ENCODE measurements around the gene GRIA3.

The GRIA3 gene

DNA sequence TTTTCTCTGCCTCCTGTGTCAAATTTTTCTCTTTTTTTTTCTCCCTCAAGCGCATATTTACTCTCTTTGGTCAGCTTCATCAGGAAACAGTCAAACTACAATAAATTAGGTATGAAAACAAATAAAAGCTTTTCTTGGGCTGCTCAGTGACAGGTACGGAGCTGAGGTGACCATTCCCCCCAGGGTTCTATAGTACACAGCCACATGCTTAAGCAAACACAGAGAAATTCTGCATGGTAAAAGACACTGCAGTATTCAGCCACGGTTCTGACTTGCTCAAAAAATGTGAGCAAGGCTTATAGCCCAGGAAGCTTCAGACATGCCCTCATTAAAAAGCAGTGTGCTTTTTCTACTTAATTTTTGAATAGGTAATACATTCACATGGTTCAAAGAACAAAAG lies 138.5 kb downstream of the GRIA3 start:
- Histone ChIP-seq H3K36me3 (ENCODE audit: control insufficient read depth, low read depth, low read length) (no peaks in the 10 kb centered on the region), H3K27me3 (ENCODE audit: control insufficient read depth, insufficient read depth, low read length) (no peaks in the 10 kb centered on the region)

DNA sequence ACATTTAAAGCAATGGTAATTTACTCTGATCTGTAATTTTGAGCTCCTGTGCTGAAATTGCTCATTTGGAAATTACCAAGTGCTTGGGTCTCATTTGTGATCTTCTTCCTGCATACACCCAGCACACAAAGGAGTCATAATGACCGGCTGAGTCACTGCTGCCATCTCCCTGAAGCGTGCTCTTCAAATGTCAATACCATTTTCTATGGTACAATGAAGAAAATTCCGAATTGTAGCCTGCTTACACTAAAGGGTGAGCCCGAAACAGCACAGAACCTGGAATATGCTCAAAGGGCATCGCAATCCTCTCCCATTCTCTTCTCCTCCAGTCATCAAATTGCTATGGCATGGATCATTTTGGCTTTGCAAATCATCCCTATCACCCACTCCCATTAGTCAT lies 140.5 kb downstream of the GRIA3 start:
- Histone ChIP-seq H3K27me3 (ENCODE audit: control insufficient read depth, insufficient read depth, low read length) (no peaks in the 10 kb centered on the region), H3K9me3 (ENCODE audit: control insufficient read depth, low read depth, low read length) (no peaks in the 10 kb centered on the region), H3K36me3 (ENCODE audit: control insufficient read depth, low read depth, low read length) (no peaks in the 10 kb centered on the region), H3K4me3 (ENCODE audit: low read length) (no peak overlapping the region), H3K4me1 (ENCODE audit: control insufficient read depth, low read depth, low read length) (peaks cover 7% of the 10 kb centered on the region), H3K9ac (ENCODE audit: low read length) (no peak overlapping the region), H3K27ac (ENCODE audit: low read length) (no peak overlapping the region)

More for the DNA sequence above, 138.5 kb downstream of the GRIA3 start:
- Histone ChIP-seq H3K4me3 (ENCODE audit: low read length) (no peak overlapping the region), H3K9me3 (ENCODE audit: control insufficient read depth, low read depth, low read length) (no peaks in the 10 kb centered on the region), H3K27ac (ENCODE audit: low read length) (no peak overlapping the region), H3K9ac (ENCODE audit: low read length) (no peak overlapping the region), H3K4me1 (ENCODE audit: control insufficient read depth, low read depth, low read length) (peaks cover 7% of the 10 kb centered on the region)

DNA sequence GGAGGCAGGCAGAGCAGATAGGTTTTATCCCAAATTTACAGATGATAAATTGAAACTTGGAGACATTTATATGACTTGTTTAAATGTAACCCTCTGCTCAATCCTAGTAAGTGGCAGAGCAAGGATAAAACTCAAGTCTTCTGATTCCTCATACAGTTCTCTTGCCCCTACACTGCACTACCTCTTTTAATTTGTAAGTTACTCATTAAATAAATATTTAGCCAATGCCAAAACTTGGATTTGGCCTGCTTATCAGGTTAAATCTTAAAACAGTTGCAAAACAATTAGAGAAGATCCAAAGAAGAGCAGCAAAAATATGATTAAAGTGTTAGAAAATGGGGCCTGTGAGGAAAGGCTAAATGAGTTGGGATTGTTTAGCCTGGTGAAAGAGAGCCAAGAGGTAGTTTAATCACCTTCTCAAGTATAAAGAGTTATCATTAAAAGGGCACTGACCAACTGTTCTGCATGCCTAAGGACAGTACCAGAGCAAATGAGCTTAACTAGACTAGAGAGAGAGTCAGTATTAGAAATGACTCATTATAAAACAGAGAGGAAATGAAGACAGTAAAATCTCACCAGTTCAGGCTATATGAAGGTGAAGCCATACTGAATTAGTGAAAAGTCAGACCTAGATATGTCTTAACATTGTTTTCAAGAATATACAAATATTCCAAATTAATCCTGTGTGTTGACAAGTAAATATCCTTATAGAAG lies 146.3 kb downstream of the GRIA3 start:
- Histone ChIP-seq H3K9me3 (ENCODE audit: control insufficient read depth, low read depth, low read length) (peaks cover 5% of the 10 kb centered on the region), H3K4me3 (ENCODE audit: low read length) (no peak overlapping the region), H3K36me3 (ENCODE audit: control insufficient read depth, low read depth, low read length) (no peaks in the 10 kb centered on the region), H3K9ac (ENCODE audit: low read length) (no peak overlapping the region), H3K27ac (ENCODE audit: low read length) (no peak overlapping the region), H3K27me3 (ENCODE audit: control insufficient read depth, insufficient read depth, low read length) (no peaks in the 10 kb centered on the region), H3K4me1 (ENCODE audit: control insufficient read depth, low read depth, low read length) (no peaks in the 10 kb centered on the region)

DNA sequence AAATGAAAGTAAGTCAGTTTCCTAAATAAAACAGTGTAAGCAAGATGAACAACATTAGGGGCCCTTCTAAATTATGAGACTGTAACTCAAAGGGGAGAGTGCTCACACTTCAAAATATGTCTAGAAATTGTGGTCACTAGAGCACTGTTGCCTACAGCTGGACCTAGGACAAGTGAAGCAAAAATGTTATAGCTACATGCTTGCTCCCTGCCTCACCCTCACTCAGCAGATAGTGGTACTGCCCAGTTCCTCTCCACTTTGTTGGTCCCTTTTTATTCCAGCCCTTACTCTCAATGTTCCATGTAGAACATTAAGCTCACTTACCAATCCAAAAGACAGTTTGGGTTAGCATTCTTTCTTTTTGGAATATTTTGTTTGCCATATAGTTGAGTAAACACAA lies 147.3 kb downstream of the GRIA3 start:
- H3K27me3 ChIP-seq (ENCODE audit: control insufficient read depth, insufficient read depth, low read length), result no peaks in the 10 kb centered on the region
- no peak overlapping the region for H3K9ac ChIP-seq (ENCODE audit: low read length)
- no peak overlapping the region for H3K4me3 ChIP-seq (ENCODE audit: low read length)
- no peaks in the 10 kb centered on the region for H3K4me1 ChIP-seq (ENCODE audit: control insufficient read depth, low read depth, low read length)
- H3K9me3 ChIP-seq (ENCODE audit: control insufficient read depth, low read depth, low read length), result peaks cover 9% of the 10 kb centered on the region
- H3K36me3 ChIP-seq (ENCODE audit: control insufficient read depth, low read depth, low read length), result no peaks in the 10 kb centered on the region
- H3K27ac ChIP-seq (ENCODE audit: low read length), result no peak overlapping the region

DNA sequence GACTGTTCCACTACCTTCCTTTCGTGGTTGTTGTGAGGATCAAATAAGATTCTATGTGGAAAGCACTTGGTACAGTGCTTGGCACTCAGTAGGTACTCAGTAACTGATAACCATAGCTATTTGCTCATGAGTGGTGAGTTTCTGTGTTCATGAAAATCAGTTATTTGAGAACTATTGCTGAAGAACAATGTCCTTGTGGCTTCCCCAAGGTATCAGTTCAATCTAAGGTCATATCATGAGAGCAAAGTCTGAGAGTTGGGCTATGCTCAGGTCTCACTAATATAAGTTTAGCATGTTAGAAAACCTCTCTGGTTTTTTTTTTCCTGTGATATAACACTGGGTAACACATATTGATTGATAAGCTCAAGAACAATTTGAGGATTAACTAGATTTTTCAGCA lies 147.8 kb downstream of the GRIA3 start:
- Histone ChIP-seq H3K4me1 (ENCODE audit: control insufficient read depth, low read depth, low read length) (no peaks in the 10 kb centered on the region), H3K9me3 (ENCODE audit: control insufficient read depth, low read depth, low read length) (peaks cover 12% of the 10 kb centered on the region), H3K36me3 (ENCODE audit: control insufficient read depth, low read depth, low read length) (no peaks in the 10 kb centered on the region), H3K4me3 (ENCODE audit: low read length) (no peak overlapping the region), H3K27me3 (ENCODE audit: control insufficient read depth, insufficient read depth, low read length) (no peaks in the 10 kb centered on the region), H3K9ac (ENCODE audit: low read length) (no peak overlapping the region), H3K27ac (ENCODE audit: low read length) (no peak overlapping the region)

DNA sequence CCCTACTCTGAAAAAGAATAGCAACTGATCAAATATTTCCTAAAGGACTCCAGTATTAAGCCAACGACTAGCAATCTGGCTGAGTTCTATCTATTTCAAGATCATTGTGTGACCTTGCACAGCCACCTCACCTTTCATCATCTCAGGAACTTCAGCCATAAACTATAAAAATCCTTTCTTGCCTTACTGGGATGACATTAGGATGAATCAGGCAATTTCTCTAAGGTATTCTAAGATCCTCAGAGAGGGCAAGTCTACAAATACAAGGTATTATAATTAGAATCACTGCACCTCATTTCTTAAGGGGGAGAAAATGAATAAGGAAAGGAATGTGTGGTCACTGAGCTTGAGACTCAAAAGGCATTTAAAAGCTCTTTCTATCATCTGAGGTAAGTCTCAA lies 152.6 kb downstream of the GRIA3 start:
- H3K36me3 ChIP-seq (ENCODE audit: control insufficient read depth, low read depth, low read length), result no peaks in the 10 kb centered on the region
- H3K4me3 ChIP-seq (ENCODE audit: low read length), result no peak overlapping the region
- peaks cover 27% of the 10 kb centered on the region for H3K9me3 ChIP-seq (ENCODE audit: control insufficient read depth, low read depth, low read length)
- no peaks in the 10 kb centered on the region for H3K4me1 ChIP-seq (ENCODE audit: control insufficient read depth, low read depth, low read length)
- H3K27me3 ChIP-seq (ENCODE audit: control insufficient read depth, insufficient read depth, low read length), result no peaks in the 10 kb centered on the region
- no peak overlapping the region for H3K27ac ChIP-seq (ENCODE audit: low read length)
- no peak overlapping the region for H3K9ac ChIP-seq (ENCODE audit: low read length)

DNA sequence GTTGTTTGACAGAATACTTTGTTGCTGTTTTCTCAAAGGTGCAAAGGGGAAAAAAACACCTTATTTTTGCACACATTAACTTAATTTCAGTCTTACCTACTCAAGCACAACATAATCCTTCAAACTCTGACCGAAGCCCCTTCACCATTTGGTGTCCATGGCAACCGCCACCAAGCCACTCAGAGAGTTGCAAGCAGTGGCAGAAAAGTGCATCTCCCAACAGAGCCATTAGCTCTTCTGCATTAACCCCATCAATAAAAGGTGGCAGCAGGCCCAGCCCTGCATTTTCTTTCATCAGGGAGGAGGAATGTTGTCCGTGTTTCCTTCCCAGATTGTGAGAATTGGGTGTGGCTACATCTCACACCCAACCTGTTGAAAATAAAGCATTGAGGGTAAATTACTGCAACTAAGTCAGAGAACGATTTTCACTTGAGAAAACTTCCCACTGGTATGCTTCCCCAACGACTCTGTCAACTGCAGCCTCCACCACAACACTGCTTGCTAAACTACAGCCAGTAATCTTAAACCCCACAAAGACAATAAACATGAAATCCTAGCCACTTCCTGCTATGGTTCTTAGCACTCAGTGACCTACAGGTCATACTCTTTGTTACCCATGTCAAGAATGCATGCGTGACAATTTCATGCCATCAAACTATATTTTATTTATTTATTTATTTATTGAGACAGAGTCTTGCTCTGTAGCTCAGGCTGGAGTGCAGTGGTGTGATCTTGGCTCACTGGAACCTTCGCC lies 154.0 kb downstream of the GRIA3 start:
- Histone ChIP-seq H3K27ac (ENCODE audit: low read length) (no peak overlapping the region), H3K9me3 (ENCODE audit: control insufficient read depth, low read depth, low read length) (peaks cover 27% of the 10 kb centered on the region), H3K9ac (ENCODE audit: low read length) (no peak overlapping the region), H3K4me1 (ENCODE audit: control insufficient read depth, low read depth, low read length) (no peaks in the 10 kb centered on the region), H3K4me3 (ENCODE audit: low read length) (no peak overlapping the region), H3K36me3 (ENCODE audit: control insufficient read depth, low read depth, low read length) (no peaks in the 10 kb centered on the region), H3K27me3 (ENCODE audit: control insufficient read depth, insufficient read depth, low read length) (no peaks in the 10 kb centered on the region)

DNA sequence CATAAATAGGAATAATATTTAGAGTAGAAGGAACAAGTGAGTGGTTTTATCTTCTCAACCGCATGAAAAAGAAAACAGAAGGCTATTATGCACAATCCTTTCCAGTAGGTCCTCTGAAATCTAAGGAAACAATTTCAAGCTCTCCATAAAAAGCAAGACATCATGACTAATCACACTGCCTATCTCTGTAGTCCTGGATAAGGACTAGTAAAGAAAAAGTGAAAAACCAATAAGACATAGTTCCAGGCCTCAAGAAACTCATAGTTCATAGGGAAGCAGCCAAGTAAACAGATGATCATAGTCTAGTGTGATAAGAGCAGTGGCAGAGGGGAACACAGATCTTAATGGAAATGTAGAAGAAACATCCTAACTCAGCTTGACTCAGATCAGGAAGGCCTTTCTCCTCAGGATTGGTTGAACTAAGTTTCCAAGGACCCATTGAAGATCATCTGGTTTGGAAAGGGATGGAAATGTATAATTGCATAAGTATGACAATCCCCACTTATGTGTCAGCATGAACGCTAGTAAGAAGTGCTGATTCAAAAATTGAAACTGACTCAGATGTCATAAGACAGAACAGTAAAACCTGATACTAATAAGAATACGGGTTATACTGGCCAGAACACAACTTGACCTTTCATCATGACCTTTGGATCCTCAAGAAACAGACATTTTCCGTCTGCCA lies 155.3 kb downstream of the GRIA3 start:
- H3K27me3 ChIP-seq (ENCODE audit: control insufficient read depth, insufficient read depth, low read length), result no peaks in the 10 kb centered on the region
- no peak overlapping the region for H3K27ac ChIP-seq (ENCODE audit: low read length)
- H3K9ac ChIP-seq (ENCODE audit: low read length), result no peak overlapping the region
- no peaks in the 10 kb centered on the region for H3K36me3 ChIP-seq (ENCODE audit: control insufficient read depth, low read depth, low read length)
- peaks cover 27% of the 10 kb centered on the region for H3K9me3 ChIP-seq (ENCODE audit: control insufficient read depth, low read depth, low read length)
- no peaks in the 10 kb centered on the region for H3K4me1 ChIP-seq (ENCODE audit: control insufficient read depth, low read depth, low read length)
- H3K4me3 ChIP-seq (ENCODE audit: low read length), result no peak overlapping the region

DNA sequence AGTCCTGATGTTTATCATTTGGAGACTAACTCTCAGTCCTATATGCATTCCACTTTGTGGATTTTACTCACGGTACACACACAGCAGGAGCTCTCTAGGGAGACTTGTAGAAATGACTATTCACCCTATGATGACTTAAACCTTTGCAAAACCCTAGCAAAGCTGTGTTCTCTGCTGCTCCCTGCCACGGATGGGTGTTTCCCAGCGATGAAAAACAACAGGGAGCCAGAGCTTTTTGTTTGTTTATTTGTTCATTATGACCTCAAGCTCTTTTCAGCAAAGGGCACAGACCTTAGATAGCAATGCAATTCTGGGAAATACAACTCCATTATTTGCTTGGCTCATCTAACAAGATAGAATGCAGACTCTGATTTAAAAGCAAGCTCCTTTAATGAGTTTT lies 156.6 kb downstream of the GRIA3 start:
- no peaks in the 10 kb centered on the region for H3K4me1 ChIP-seq (ENCODE audit: control insufficient read depth, low read depth, low read length)
- no peak overlapping the region for H3K27ac ChIP-seq (ENCODE audit: low read length)
- no peak overlapping the region for H3K9ac ChIP-seq (ENCODE audit: low read length)
- H3K27me3 ChIP-seq (ENCODE audit: control insufficient read depth, insufficient read depth, low read length), result no peaks in the 10 kb centered on the region
- H3K36me3 ChIP-seq (ENCODE audit: control insufficient read depth, low read depth, low read length), result no peaks in the 10 kb centered on the region
- H3K4me3 ChIP-seq (ENCODE audit: low read length), result no peak overlapping the region
- H3K9me3 ChIP-seq (ENCODE audit: control insufficient read depth, low read depth, low read length), result peaks cover 25% of the 10 kb centered on the region

DNA sequence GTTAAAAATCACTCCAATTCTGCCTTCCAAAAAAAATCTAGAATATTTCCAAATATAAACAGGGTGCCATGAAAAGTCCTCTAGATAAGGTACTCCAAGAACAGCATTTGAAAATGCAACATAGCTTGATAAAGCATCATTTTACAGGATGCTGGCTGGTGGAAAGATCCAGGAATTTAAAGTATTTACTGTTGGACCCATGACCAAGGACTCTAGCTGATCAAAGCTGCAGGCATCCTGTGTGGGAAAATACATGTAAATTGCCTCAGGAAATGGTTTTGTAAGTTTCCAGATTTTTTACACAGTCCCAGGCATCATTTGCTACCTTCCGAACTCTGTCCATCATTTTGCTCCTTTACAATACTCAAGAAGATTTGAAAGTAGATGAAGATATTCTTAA lies 164.4 kb downstream of the GRIA3 start:
- peaks cover 6% of the 10 kb centered on the region for H3K4me1 ChIP-seq (ENCODE audit: control insufficient read depth, low read depth, low read length)
- no peak overlapping the region for H3K4me3 ChIP-seq (ENCODE audit: low read length)
- no peak overlapping the region for H3K27ac ChIP-seq (ENCODE audit: low read length)
- peaks cover 21% of the 10 kb centered on the region for H3K9me3 ChIP-seq (ENCODE audit: control insufficient read depth, low read depth, low read length)
- no peaks in the 10 kb centered on the region for H3K27me3 ChIP-seq (ENCODE audit: control insufficient read depth, insufficient read depth, low read length)
- H3K36me3 ChIP-seq (ENCODE audit: control insufficient read depth, low read depth, low read length), result no peaks in the 10 kb centered on the region
- H3K9ac ChIP-seq (ENCODE audit: low read length), result no peak overlapping the region

DNA sequence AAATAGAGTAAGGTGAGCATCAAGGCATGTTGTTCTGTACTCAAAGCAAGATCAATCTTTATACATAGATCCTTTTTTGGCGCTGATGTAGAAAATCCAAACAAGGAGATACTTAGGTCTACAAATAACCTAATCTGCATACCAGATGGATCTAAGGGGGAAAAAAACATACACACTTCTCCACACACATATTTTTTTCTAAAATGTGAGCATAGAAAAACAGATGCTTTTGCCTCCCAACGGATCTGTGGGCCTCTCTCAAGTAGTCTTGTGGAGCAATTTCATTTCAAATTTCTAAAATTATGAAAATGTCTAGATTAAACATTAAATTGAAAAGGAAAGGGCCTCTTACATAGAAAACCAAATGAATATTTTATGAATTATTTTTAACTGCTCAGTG lies 166.1 kb downstream of the GRIA3 start:
- H3K4me3 ChIP-seq (ENCODE audit: low read length), result no peak overlapping the region
- H3K9ac ChIP-seq (ENCODE audit: low read length), result no peak overlapping the region
- H3K27me3 ChIP-seq (ENCODE audit: control insufficient read depth, insufficient read depth, low read length), result no peaks in the 10 kb centered on the region
- H3K4me1 ChIP-seq (ENCODE audit: control insufficient read depth, low read depth, low read length), result peaks cover 6% of the 10 kb centered on the region
- H3K36me3 ChIP-seq (ENCODE audit: control insufficient read depth, low read depth, low read length), result no peaks in the 10 kb centered on the region
- H3K27ac ChIP-seq (ENCODE audit: low read length), result no peak overlapping the region
- H3K9me3 ChIP-seq (ENCODE audit: control insufficient read depth, low read depth, low read length), result peaks cover 20% of the 10 kb centered on the region
